ENCODE results near the gene ITLN1.

GRCh38 chr1:160916666-160917065 is 31.7 kb upstream of the ITLN1 start:
- TF ChIP-seq POLR2A (IDR thresholded peaks at IDR 0.05) (no peak), CTCF (IDR thresholded peaks at IDR 0.05) (no peak)
